Natural killer cell (primary cell): Measurements from ENCODE around the gene SLC35F3. TPM values are rescaled to one million over a fixed set of nuclear protein-coding genes. Genes with fewer than 3 reads are reported as not detected.

ENCODE experiments used
- ATAC-seq, 3 donors: fragments of 150-1000 bp in 2 of 3; fragments of 200-7000 bp in 1 of 3; cut with Tn5 transposase; 1 replicate in 1 of 3; 2 replicates in 2 of 3; pipeline ENCODE4 v1.10.0; 2021; ENCODE audit warnings: mild to moderate bottlenecking in 2 of 3, moderate library complexity in 2 of 3
- DNase-seq, 2 donors: peaks; one replicate each; pipeline versions ENCODE4 v3.0.0 to v3.0.0-alpha.2; 2013 to 2021; ENCODE audit warnings: mixed read lengths in 1 of 2
- H3K27ac ChIP-seq: one replicate; pipeline ENCODE4 v1.5.1; 2013; ENCODE audit warnings: mild to moderate bottlenecking, low read length
- H3K27me3 ChIP-seq: one replicate; pipeline ENCODE4 v1.6.1; 2013; ENCODE audit warnings: low read length; ENCODE audit not compliant: control insufficient read depth, insufficient read depth
- H3K36me3 ChIP-seq: one replicate; pipeline ENCODE4 v1.6.1; 2013; ENCODE audit warnings: low read length; ENCODE audit not compliant: control insufficient read depth, insufficient read depth
- H3K4me1 ChIP-seq: one replicate; pipeline ENCODE4 v1.6.1; 2013; ENCODE audit warnings: low read length; ENCODE audit not compliant: control insufficient read depth, insufficient read depth
- H3K4me3 ChIP-seq: one replicate; pipeline ENCODE4 v1.5.1; 2013; ENCODE audit warnings: low read length
- H3K9me3 ChIP-seq: one replicate; pipeline ENCODE4 v1.6.1; 2013; ENCODE audit warnings: low read length; ENCODE audit not compliant: control insufficient read depth, insufficient read depth
- H3K27ac Mint-ChIP-seq, 2 donors: one replicate each; pipeline ENCODE4 v1.8.0; 2022; ENCODE audit warnings: mild to moderate bottlenecking in 2 of 2, mixed read lengths in 2 of 2, moderate library complexity in 1 of 2
- H3K27me3 Mint-ChIP-seq, 2 donors: one replicate each; pipeline ENCODE4 v1.8.0; 2022; ENCODE audit warnings: low read depth in 2 of 2, mixed read lengths in 2 of 2
- H3K36me3 Mint-ChIP-seq: one replicate; pipeline ENCODE4 v1.8.0; 2022; ENCODE audit warnings: mixed read lengths
- H3K4me1 Mint-ChIP-seq, 2 donors: one replicate each; pipeline ENCODE4 v1.8.0; 2022; ENCODE audit warnings: mixed read lengths in 2 of 2
- H3K4me3 Mint-ChIP-seq: one replicate; pipeline ENCODE4 v1.8.0; 2022; ENCODE audit warnings: mild to moderate bottlenecking, moderate library complexity, mixed read lengths
- H3K9me3 Mint-ChIP-seq, 2 donors: one replicate each; pipeline ENCODE4 v1.8.0; 2022; ENCODE audit warnings: mixed read lengths in 2 of 2
- WGBS: methylation state at CpG from one replicate; pipeline ENCODE4 v1.1.7; 2013; ENCODE audit warnings: missing lambda C conversion rate; ENCODE audit not compliant: insufficient coverage; 5-methylcytosine and 5-hydroxymethylcytosine counted together
- intact Hi-C: fragments of 100-400 bp; cut with micrococcal nuclease; formaldehyde crosslinking; loops from one replicate; pipeline ENCODE4 v1.14.2; 2022
- total RNA-seq, 4 donors: library from RNA; stranded (reverse); fragments of 120-200 nt in 1 of 4; gene quantifications; one replicate each; pipeline versions ENCODE4 v1.2.3 to v1.2.4, GENCODE V29; 2013 to 2022
- TF ChIP-seq, protein P1 (sequence below): fragments of 200-600 bp; IDR thresholded peaks from one replicate; pipeline ENCODE4 v1.8.0; 2022; ENCODE audit warnings: antibody characterized with exemption

The SLC35F3 gene
- total RNA-seq, 3 donors from 2014 or later (not counting 1 experiment from before 2014, with no cell fraction given), result not detected

DNA sequence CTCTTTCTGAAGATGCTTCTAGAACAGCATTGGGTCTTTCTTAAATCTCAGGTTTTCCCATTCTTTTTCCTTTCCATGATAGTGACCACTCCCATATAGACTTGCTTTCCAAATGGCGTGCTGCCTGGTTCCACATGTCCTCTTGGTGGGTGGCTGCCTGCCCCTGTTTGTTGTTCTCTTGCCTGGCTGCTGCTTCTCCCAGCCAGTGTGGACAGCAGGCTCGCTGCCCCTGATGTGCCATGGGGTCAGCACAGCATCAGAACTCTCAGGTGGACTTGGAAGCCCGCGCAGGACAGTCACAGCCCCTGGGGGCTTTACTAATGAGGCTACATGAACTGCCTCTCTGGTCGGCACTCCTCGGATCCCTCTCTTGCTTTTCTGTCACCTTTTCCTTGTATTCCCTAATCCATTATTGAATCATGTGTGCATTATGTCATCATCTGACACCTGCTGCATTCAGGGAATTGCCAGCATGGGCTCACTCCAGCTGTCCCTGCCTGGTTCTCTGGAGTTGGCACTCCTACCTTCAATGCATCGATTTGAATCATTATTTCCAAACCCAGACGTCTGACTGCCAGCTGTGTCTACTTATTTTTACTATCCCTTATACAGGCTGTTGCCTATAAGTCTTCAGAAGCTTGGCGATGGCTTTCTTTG is 368.3 kb downstream of the SLC35F3 start:
- no peaks in the 10 kb centered on the region for H3K36me3 Mint-ChIP-seq

DNA sequence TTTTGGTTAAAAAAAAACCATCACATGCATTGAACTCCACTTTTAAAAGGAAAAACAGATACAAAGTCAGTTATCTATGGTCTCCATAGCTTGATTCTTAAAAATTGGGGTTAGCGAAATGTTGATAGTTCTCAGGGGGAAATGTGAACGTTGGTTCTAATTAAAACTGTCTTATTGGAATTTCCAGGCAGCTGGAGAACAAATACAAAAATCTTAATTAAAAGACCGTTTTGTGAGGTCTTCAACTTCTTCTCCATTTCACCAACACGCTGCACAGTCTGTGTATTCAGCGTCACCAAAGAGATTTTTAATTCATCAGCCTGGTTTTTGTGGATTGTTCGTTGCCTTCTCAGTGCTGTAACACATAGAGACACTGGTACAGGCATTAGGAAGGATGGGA is 369.5 kb downstream of the SLC35F3 start:
- H3K4me3 Mint-ChIP-seq, result no peak overlapping the region

More for the DNA sequence above, 368.3 kb downstream of the SLC35F3 start:
- DNase-seq (no peak), ATAC-seq (no peak)
- 89% methylated on average over 9 of the region's 9 CpGs for WGBS
- TF ChIP-seq, protein P1, sequence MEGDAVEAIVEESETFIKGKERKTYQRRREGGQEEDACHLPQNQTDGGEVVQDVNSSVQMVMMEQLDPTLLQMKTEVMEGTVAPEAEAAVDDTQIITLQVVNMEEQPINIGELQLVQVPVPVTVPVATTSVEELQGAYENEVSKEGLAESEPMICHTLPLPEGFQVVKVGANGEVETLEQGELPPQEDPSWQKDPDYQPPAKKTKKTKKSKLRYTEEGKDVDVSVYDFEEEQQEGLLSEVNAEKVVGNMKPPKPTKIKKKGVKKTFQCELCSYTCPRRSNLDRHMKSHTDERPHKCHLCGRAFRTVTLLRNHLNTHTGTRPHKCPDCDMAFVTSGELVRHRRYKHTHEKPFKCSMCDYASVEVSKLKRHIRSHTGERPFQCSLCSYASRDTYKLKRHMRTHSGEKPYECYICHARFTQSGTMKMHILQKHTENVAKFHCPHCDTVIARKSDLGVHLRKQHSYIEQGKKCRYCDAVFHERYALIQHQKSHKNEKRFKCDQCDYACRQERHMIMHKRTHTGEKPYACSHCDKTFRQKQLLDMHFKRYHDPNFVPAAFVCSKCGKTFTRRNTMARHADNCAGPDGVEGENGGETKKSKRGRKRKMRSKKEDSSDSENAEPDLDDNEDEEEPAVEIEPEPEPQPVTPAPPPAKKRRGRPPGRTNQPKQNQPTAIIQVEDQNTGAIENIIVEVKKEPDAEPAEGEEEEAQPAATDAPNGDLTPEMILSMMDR, result no peak
- H3K27ac ChIP-seq, result no peak overlapping the region
- no peaks in the 10 kb centered on the region for H3K36me3 ChIP-seq
- Mint-ChIP-seq H3K9me3 (no peaks in the 10 kb centered on the region), H3K4me3 (no peak overlapping the region), H3K27me3 (peaks cover 13 to 30% of the 10 kb centered on the region in 2 donors), H3K4me1 (no peaks in the 10 kb centered on the region), H3K27ac (no peak overlapping the region)
- no peaks in the 10 kb centered on the region for H3K27me3 ChIP-seq
- intact Hi-C loops, result no loop called here
- H3K4me3 ChIP-seq, result no peak overlapping the region
- no peaks in the 10 kb centered on the region for H3K9me3 ChIP-seq
- no peaks in the 10 kb centered on the region for H3K4me1 ChIP-seq

DNA sequence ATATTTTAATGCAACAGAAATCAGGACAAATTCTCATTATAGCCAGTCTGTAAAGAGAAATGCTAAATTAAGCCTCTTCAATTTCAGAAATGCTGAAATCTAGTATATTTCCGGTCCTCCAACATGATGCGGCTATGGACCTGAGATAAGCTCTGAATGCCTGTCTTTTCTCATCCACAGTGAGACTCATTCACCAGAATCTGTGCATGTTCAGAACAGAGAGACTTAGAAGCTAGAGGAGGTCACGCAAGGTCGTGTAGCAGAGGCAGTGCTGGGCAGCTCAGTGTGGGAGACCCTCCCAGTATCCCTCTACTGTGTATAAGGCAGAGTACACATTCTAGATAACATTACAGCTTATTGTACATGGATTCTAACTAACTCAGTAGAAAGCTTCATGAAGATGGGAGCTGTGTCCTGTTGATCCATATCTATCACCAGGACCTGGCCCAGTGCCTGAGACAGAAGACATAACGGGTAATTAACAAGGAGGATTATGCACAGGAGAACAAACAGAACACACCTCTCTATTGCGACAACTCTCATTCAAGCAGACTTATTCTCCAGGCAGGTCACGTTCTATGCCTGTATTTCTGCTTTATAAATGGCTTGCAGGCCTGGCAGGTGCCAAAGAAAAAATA is 371.8 kb downstream of the SLC35F3 start:
- no peaks in the 10 kb centered on the region for H3K36me3 ChIP-seq
- ATAC-seq, result no peak
- H3K27ac ChIP-seq, result no peak overlapping the region
- Mint-ChIP-seq H3K36me3 (no peaks in the 10 kb centered on the region), H3K9me3 (no peaks in the 10 kb centered on the region), H3K27me3 (peaks cover 17 to 30% of the 10 kb centered on the region in 2 donors), H3K4me1 (no peaks in the 10 kb centered on the region), H3K27ac (no peak overlapping the region), H3K4me3 (no peak overlapping the region)
- TF ChIP-seq, protein P1, result no peak
- DNase-seq, result no peak
- no peaks in the 10 kb centered on the region for H3K27me3 ChIP-seq
- WGBS, result 89% methylated on average over 7 of the region's 7 CpGs
- no peak overlapping the region for H3K4me3 ChIP-seq
- no peaks in the 10 kb centered on the region for H3K4me1 ChIP-seq
- intact Hi-C loops, result no loop called here
- no peaks in the 10 kb centered on the region for H3K9me3 ChIP-seq

More for the DNA sequence above, 369.5 kb downstream of the SLC35F3 start:
- Histone ChIP-seq H3K36me3 (no peaks in the 10 kb centered on the region), H3K27me3 (no peaks in the 10 kb centered on the region), H3K9me3 (no peaks in the 10 kb centered on the region), H3K4me3 (no peak overlapping the region), H3K27ac (no peak overlapping the region), H3K4me1 (no peaks in the 10 kb centered on the region)
- Mint-ChIP-seq H3K4me1 (no peaks in the 10 kb centered on the region), H3K36me3 (no peaks in the 10 kb centered on the region), H3K9me3 (no peaks in the 10 kb centered on the region), H3K27ac (no peak overlapping the region), H3K27me3 (peaks cover 13 to 30% of the 10 kb centered on the region in 2 donors)
- no peak for ATAC-seq
- TF ChIP-seq, protein P1, result no peak
- 78% methylated on average over 6 of the region's 6 CpGs for WGBS
- DNase-seq, result no peak
- intact Hi-C loops, result no loop called here
